H7 (cell line): ENCODE results near the gene EEF1E1. TPM values are rescaled to one million over a fixed set of nuclear protein-coding genes. Genes with fewer than 3 reads are reported as not detected.

Experiments used
- DNase-seq: peaks from one replicate; pipeline ENCODE4 v3.0.0; 2012
- H3K27me3 ChIP-seq: 2 replicates; pipeline ENCODE4 v1.6.0; 2011; ENCODE audit warnings: mild to moderate bottlenecking, low read length; ENCODE audit not compliant: control insufficient read depth, insufficient read depth
- H3K36me3 ChIP-seq: replicated peaks from 2 replicates; pipeline ENCODE4 v1.5.1; 2011; ENCODE audit warnings: low read length; ENCODE audit not compliant: control insufficient read depth, insufficient read depth
- H3K4me3 ChIP-seq: 2 replicates; pipeline ENCODE4 v1.5.1; 2011; ENCODE audit warnings: low read depth, mild to moderate bottlenecking, control low read depth, low read length, moderate library complexity; ENCODE audit not compliant: insufficient read depth
- total RNA-seq: library from RNA; depleted of rRNA; stranded (reverse); fragments of >200 nt; shearing (Covaris generic); gene quantifications from 2 replicates; pipeline ENCODE4 v1.2.3, GENCODE V29; 2014

The EEF1E1 gene
- total RNA-seq, 1 experiment from 2014 or later = 99.8 TPM

- no peaks in the 10 kb centered on the region; the same call in 1 of the 2 replicates for H3K36me3 ChIP-seq
- no peaks in the 10 kb centered on the region for H3K27me3 ChIP-seq
- no peak for DNase-seq
- no peak overlapping the region for H3K4me3 ChIP-seq
Observed at GRCh38 chr6:8080362-8081151, 21.8 kb downstream of the EEF1E1 start.

GRCh38 chr6:8079126-8079525 lies 23.2 kb downstream of the EEF1E1 start:
- Histone ChIP-seq H3K36me3 (no peaks in the 10 kb centered on the region; the same call in 1 of the 2 replicates), H3K27me3 (no peaks in the 10 kb centered on the region), H3K4me3 (no peak overlapping the region)
- no peak for DNase-seq

- Histone ChIP-seq H3K27me3 (no peaks in the 10 kb centered on the region), H3K36me3 (no peaks in the 10 kb centered on the region; the same call in none of the 2 replicates), H3K4me3 (no peak overlapping the region)
- no peak for DNase-seq
Observed at GRCh38 chr6:8077991-8078390, 24.4 kb downstream of the EEF1E1 start.

- Histone ChIP-seq H3K27me3 (no peaks in the 10 kb centered on the region), H3K36me3 (no peaks in the 10 kb centered on the region; the same call in none of the 2 replicates), H3K4me3 (no peak overlapping the region)
- DNase-seq = no peak
Observed at GRCh38 chr6:8075704-8076103, 26.6 kb downstream of the EEF1E1 start.

GRCh38 chr6:8075185-8075584 lies 27.2 kb downstream of the EEF1E1 start:
- no peak overlapping the region for H3K4me3 ChIP-seq
- no peak for DNase-seq
- H3K27me3 ChIP-seq = no peaks in the 10 kb centered on the region
- no peaks in the 10 kb centered on the region; the same call in none of the 2 replicates for H3K36me3 ChIP-seq

- DNase-seq = no peak
- Histone ChIP-seq H3K27me3 (no peaks in the 10 kb centered on the region), H3K36me3 (no peaks in the 10 kb centered on the region; the same call in none of the 2 replicates), H3K4me3 (no peak overlapping the region)
Observed at GRCh38 chr6:8074213-8074612, 28.1 kb downstream of the EEF1E1 start.

- no peak for DNase-seq
- Histone ChIP-seq H3K4me3 (no peak overlapping the region), H3K36me3 (no peaks in the 10 kb centered on the region; the same call in none of the 2 replicates), H3K27me3 (no peaks in the 10 kb centered on the region)
Observed at GRCh38 chr6:8073758-8074157, 28.6 kb downstream of the EEF1E1 start.

GRCh38 chr6:8070718-8071117 lies 31.6 kb downstream of the EEF1E1 start:
- H3K27me3 ChIP-seq = no peaks in the 10 kb centered on the region
- no peak for DNase-seq
- H3K4me3 ChIP-seq = no peak overlapping the region
- H3K36me3 ChIP-seq = no peaks in the 10 kb centered on the region; the same call in 1 of the 2 replicates

GRCh38 chr6:8069631-8070284 lies 32.6 kb downstream of the EEF1E1 start:
- Histone ChIP-seq H3K27me3 (no peaks in the 10 kb centered on the region), H3K36me3 (no peaks in the 10 kb centered on the region; the same call in 1 of the 2 replicates), H3K4me3 (no peak overlapping the region)
- DNase-seq = no peak

GRCh38 chr6:8069151-8069550 lies 33.2 kb downstream of the EEF1E1 start:
- no peak for DNase-seq
- no peak overlapping the region for H3K4me3 ChIP-seq
- H3K27me3 ChIP-seq = no peaks in the 10 kb centered on the region
- no peaks in the 10 kb centered on the region; the same call in 1 of the 2 replicates for H3K36me3 ChIP-seq

- H3K4me3 ChIP-seq = no peak overlapping the region
- no peaks in the 10 kb centered on the region for H3K27me3 ChIP-seq
- H3K36me3 ChIP-seq = peaks cover 3% of the 10 kb centered on the region; the same call in 1 of the 2 replicates
- no peak for DNase-seq
Observed at GRCh38 chr6:8066108-8066507, 36.2 kb downstream of the EEF1E1 start.

GRCh38 chr6:8065519-8065911 lies 36.8 kb downstream of the EEF1E1 start:
- Histone ChIP-seq H3K36me3 (peaks cover 3% of the 10 kb centered on the region; the same call in 1 of the 2 replicates), H3K4me3 (no peak overlapping the region), H3K27me3 (no peaks in the 10 kb centered on the region)
- DNase-seq = no peak

GRCh38 chr6:8064638-8065518 lies 37.5 kb downstream of the EEF1E1 start:
- H3K36me3 ChIP-seq = peaks cover 3% of the 10 kb centered on the region; the same call in 1 of the 2 replicates
- no peaks in the 10 kb centered on the region for H3K27me3 ChIP-seq
- H3K4me3 ChIP-seq = no peak overlapping the region
- DNase-seq = no peak
